BE2C (cell line): ENCODE data around the gene CACYBP.

ENCODE experiments used
- DNase-seq: peaks from one replicate; pipeline ENCODE4 v3.0.0-alpha.2; 2020
- H3K27me3 ChIP-seq: fragments of 250-450 bp; sonication (Bioruptor Pico); 2 replicates; pipeline ENCODE4 v1.5.1; 2020; ENCODE audit warnings: mild to moderate bottlenecking
- H3K36me3 ChIP-seq: fragments of 250-450 bp; sonication (Bioruptor Pico); 2 replicates; pipeline ENCODE4 v1.5.1; 2020; ENCODE audit warnings: mild to moderate bottlenecking
- H3K4me1 ChIP-seq: fragments of 250-450 bp; sonication (Bioruptor Pico); 2 replicates; pipeline ENCODE4 v1.5.1; 2020
- H3K4me3 ChIP-seq: 2 replicates; pipeline ENCODE4 v1.5.1; 2011; ENCODE audit warnings: low read depth, low read length
- H3K9me3 ChIP-seq: fragments of 250-450 bp; sonication (Bioruptor Pico); 2 replicates; pipeline ENCODE4 v1.5.1; 2020
- TF ChIP-seq, protein P1 (sequence below): IDR thresholded peaks from 2 replicates; pipeline ENCODE4 v1.5.1; 2012; ENCODE audit warnings: mild to moderate bottlenecking, low read depth, low read length

CACYBP gene

DNA sequence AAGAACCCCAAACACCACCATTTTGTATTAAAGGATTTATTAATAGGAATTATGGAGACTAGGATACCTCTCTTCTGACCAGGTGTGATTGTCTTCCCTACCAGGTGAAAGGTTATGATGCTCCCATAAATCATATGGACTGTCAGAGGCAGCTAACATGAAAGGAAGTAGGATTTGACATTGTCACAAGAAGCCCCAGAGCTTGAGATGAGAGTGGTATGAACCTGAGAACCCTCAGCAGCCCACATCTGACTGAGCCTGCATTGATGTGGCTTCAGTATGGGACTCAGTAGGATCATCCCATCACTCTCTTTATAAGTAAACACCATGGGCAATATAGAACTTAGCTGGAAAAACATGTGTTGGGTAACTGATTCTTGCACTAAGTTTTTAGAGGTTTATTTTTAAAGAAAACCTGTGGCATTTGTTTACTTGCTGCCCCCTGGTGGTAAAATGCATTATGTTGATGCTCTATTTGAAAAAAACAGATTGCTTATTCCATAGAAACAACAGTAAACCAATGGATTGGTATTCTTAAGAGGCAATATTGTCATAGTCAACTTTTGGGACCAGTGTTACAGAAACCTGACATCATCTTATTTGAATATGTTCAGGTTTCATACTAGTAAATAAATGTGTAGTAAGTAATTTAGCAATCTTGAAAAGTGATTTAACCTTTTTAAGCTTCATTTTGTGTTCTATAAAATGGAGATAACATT, 16.6 kb upstream of the CACYBP start:
- DNase-seq = peak; percentile 41
- no peaks in the 10 kb centered on the region for H3K4me1 ChIP-seq

DNA sequence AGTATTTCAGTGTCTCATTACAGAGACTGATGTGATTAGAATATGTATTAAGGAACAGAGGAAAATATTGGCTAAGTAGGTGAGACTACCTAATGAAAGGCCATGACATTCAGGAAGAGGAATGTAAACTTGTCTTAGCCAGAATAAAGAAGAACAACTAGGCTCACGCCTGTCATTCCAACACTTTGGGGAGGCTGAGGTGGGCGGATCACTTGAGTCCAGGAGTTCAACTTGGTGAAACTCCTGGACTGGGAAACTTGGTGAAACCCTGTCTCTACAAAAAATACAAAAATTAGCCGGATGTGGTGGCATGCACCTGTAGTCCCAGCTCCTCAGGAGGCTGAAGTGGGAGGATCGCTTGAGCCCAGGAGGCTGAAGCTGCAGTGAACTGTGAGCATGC, 14.8 kb upstream of the CACYBP start:
- no peak for DNase-seq
- Histone ChIP-seq H3K36me3 (peaks cover 4% of the 10 kb centered on the region; the same call in 1 of the 2 replicates), H3K4me1 (peaks cover 5% of the 10 kb centered on the region), H3K4me3 (no peak overlapping the region), H3K27me3 (no peaks in the 10 kb centered on the region), H3K9me3 (no peaks in the 10 kb centered on the region)
- TF ChIP-seq, protein P1, sequence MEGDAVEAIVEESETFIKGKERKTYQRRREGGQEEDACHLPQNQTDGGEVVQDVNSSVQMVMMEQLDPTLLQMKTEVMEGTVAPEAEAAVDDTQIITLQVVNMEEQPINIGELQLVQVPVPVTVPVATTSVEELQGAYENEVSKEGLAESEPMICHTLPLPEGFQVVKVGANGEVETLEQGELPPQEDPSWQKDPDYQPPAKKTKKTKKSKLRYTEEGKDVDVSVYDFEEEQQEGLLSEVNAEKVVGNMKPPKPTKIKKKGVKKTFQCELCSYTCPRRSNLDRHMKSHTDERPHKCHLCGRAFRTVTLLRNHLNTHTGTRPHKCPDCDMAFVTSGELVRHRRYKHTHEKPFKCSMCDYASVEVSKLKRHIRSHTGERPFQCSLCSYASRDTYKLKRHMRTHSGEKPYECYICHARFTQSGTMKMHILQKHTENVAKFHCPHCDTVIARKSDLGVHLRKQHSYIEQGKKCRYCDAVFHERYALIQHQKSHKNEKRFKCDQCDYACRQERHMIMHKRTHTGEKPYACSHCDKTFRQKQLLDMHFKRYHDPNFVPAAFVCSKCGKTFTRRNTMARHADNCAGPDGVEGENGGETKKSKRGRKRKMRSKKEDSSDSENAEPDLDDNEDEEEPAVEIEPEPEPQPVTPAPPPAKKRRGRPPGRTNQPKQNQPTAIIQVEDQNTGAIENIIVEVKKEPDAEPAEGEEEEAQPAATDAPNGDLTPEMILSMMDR = no peak

More for the DNA sequence above, 16.6 kb upstream of the CACYBP start:
- Histone ChIP-seq H3K9me3 (no peaks in the 10 kb centered on the region), H3K36me3 (peaks cover 4% of the 10 kb centered on the region; the same call in 1 of the 2 replicates), H3K27me3 (no peaks in the 10 kb centered on the region), H3K4me3 (no peak overlapping the region)
- TF ChIP-seq, protein P1 = peak; percentile 72

DNA sequence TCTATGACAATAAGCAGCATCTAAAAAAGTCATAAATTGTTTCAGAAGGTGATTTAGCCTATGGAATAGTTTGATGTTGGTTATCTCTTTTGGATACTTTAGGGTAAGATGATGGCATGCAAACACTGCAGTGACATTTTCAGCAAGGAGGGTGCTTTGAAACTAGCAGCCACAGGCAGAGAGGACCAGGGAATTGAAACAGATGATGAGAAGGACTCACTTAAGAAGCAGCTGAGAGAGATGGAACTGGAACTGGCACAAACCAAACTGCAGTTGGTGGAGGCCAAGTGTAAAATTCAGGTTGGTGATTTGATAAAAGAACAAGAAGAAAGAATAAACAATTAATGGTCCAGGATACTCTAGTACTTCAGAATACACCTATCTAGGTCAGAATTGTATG, 11.2 kb upstream of the CACYBP start:
- TF ChIP-seq, protein P1 = no peak
- H3K27me3 ChIP-seq = no peaks in the 10 kb centered on the region
- DNase-seq = no peak
- H3K4me3 ChIP-seq = no peak overlapping the region
- no peaks in the 10 kb centered on the region for H3K36me3 ChIP-seq
- H3K4me1 ChIP-seq = peaks cover 5% of the 10 kb centered on the region
- no peaks in the 10 kb centered on the region for H3K9me3 ChIP-seq

DNA sequence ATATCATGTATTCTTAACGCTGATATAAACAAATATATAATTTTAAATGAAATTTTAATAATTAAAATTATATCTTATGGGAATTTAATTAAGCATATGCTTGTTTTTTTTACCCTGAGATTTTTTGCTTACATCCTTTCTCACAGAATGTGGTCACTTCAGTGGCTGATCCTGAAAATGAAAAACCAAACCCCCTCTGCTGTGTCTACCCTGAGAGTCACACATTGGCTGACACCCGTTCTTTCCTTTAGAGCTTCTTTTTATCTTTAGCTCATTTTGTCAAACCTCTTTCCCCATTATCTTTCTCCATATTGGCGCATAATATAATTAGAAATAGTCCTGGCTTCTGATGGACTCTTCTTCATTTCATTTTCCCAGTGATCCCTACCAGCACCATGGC, 10.8 kb upstream of the CACYBP start:
- Histone ChIP-seq H3K27me3 (no peaks in the 10 kb centered on the region), H3K36me3 (no peaks in the 10 kb centered on the region), H3K4me3 (no peak overlapping the region), H3K4me1 (peaks cover 5% of the 10 kb centered on the region), H3K9me3 (no peaks in the 10 kb centered on the region)
- TF ChIP-seq, protein P1 = no peak
- no peak for DNase-seq

DNA sequence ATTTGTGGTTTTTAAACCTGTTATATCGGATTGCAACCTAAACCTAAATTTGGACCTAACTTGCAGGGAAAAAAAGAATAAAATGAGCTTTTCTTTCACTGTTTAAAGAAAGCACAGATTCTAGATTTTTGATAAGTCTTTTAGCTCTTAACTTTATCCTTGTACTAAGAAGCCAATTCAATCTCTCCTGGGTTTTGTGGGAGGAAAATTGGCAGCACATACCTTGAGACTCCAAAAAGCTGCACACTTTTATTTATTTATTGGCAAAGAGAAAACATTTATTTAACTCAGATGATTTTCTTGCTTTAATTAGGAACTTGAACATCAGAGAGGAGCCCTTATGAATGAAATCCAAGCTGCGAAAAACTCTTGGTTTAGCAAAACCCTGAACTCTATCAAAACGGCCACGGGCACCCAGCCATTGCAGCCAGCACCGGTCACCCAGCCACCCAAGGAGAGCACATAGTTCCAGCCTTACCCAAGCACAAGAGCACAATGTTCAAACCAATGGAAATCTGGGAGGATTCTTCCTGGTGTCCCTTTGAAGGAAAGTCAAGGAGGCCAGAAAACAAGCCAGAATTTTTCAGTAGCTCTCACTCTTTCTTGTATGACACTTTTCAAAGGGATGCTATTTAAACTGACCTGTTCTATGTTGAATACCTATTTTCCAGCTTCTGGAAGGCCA, 10.1 kb upstream of the CACYBP start:
- TF ChIP-seq, protein P1 = no peak
- Histone ChIP-seq H3K4me3 (no peak overlapping the region), H3K4me1 (peaks cover 5% of the 10 kb centered on the region), H3K9me3 (no peaks in the 10 kb centered on the region), H3K27me3 (no peaks in the 10 kb centered on the region), H3K36me3 (no peaks in the 10 kb centered on the region)
- DNase-seq = no peak

DNA sequence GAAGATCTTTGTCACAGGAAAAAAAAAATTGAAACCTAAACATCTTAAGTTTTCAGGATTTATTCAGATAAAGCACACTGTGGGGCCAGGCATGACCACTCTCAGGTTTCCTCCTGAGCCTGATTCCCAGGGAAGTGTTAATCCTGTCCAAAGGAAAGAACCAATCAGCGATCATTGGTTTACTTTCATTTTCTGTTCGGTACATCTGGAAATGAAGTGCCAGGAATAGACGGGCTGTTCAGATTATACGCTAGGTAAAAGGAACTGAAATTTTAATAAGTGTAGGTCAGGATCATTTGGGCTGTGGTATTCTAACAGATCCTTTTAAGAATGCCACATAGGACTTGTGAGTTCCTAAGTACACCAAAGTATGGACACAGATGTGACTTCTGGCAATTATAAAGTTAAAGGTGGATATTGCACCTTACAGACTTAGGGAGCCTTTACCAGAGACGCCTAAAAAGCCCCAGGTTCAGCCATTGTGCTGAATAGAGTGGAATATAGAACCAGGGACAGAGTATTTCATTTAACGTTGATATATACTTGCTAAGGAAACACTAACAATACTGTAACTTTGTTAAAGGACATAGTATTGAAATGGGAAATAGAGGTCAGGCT, 9.3 kb upstream of the CACYBP start:
- no peaks in the 10 kb centered on the region for H3K36me3 ChIP-seq
- no peaks in the 10 kb centered on the region for H3K27me3 ChIP-seq
- TF ChIP-seq, protein P1 = no peak
- peaks cover 5% of the 10 kb centered on the region for H3K4me1 ChIP-seq
- H3K9me3 ChIP-seq = no peaks in the 10 kb centered on the region
- no peak for DNase-seq
- peak overlapping the region; percentile 52 for H3K4me3 ChIP-seq
